RWPE1 (cell line): ENCODE data around the gene PLEKHA7.
A peak's percentile ranks its signal among the peaks of the same experiment; 100 is the strongest.

Experiments used
- CTCF ChIA-PET: fragments of 350-600 bp; sonication (Branson Sonifier 250); formaldehyde crosslinking; extraction: SDS; loops from one replicate; lab custom pipeline; 2021; lab: Yijun Ruan, JAX
- POLR2A ChIA-PET: fragments of 400-600 bp; formaldehyde crosslinking; extraction: SDS; loops from one replicate; lab custom pipeline; 2020; ENCODE audit warnings: antibody characterized with exemption; ENCODE audit not compliant: low non-redundant PET; lab: Yijun Ruan, JAX
- DNase-seq: peaks from one replicate; pipeline ENCODE4 v3.0.0; 2012; ENCODE audit warnings: low spot score
- H3K27ac ChIP-seq: fragments of 450-650 bp; 2 replicates; pipeline ENCODE4 v1.5.1; 2017
- CTCF ChIP-seq: fragments of 450-650 bp; conservative IDR thresholded peaks from 2 replicates; pipeline ENCODE4 v1.5.1; 2017; ENCODE audit warnings: low read depth, mild to moderate bottlenecking

The PLEKHA7 gene

GRCh38 chr11:16936643-16937042 lies 77.6 kb downstream of the PLEKHA7 start:
- H3K27ac ChIP-seq = no peak overlapping the region
- TF ChIP-seq CTCF = no peak
- ChIA-PET CTCF (interaction anchor here (0.6 kb wide), 2 partner anchors 66 to 185 kb away, joined by 3 to 5 read pairs; no protein-coding TSS in a partner anchor), POLR2A (interaction anchor here (0.6 kb wide), 1 partner anchor 281 kb away, joined by 3 read pairs; no protein-coding TSS in a partner anchor)
- DNase-seq = no peak

- DNase-seq = peak; percentile 41
- POLR2A ChIA-PET = no interaction called here
- H3K27ac ChIP-seq = no peak overlapping the region
- CTCF ChIA-PET = no interaction called here
- TF ChIP-seq CTCF = peak; percentile 72
Measured at GRCh38 chr11:16935518-16936302, 78.5 kb downstream of the PLEKHA7 start.

- no peak overlapping the region for H3K27ac ChIP-seq
- TF ChIP-seq CTCF = no peak
- no peak for DNase-seq
- ChIA-PET POLR2A (no interaction called here), CTCF (no interaction called here)
Measured at GRCh38 chr11:16933756-16934603, 80.2 kb downstream of the PLEKHA7 start.

- CTCF ChIA-PET = no interaction called here
Measured at GRCh38 chr11:16933291-16933690, 80.9 kb downstream of the PLEKHA7 start.

GRCh38 chr11:16928044-16928443 lies 86.2 kb downstream of the PLEKHA7 start:
- TF ChIP-seq CTCF = no peak
- H3K27ac ChIP-seq = no peak overlapping the region
- DNase-seq = no peak
- POLR2A ChIA-PET = interaction anchor here (0.7 kb wide), 1 partner anchor 17 kb away, joined by 4 read pairs; no protein-coding TSS in a partner anchor
- CTCF ChIA-PET = interaction anchor here (0.8 kb wide), 1 partner anchor 18 kb away, joined by 3 read pairs; no protein-coding TSS in a partner anchor

More at GRCh38 chr11:16933291-16933690, 80.9 kb downstream of the PLEKHA7 start:
- H3K27ac ChIP-seq = no peak overlapping the region
- POLR2A ChIA-PET = no interaction called here
- no peak for TF ChIP-seq CTCF
- DNase-seq = no peak
